ENCODE results near the gene PGGT1B. TPM values are rescaled to one million over a fixed set of nuclear protein-coding genes. Genes with fewer than 3 reads are reported as not detected.

PGGT1B gene
- total RNA-seq, 1 donor from 2014 or later: 45.4 TPM

DNA sequence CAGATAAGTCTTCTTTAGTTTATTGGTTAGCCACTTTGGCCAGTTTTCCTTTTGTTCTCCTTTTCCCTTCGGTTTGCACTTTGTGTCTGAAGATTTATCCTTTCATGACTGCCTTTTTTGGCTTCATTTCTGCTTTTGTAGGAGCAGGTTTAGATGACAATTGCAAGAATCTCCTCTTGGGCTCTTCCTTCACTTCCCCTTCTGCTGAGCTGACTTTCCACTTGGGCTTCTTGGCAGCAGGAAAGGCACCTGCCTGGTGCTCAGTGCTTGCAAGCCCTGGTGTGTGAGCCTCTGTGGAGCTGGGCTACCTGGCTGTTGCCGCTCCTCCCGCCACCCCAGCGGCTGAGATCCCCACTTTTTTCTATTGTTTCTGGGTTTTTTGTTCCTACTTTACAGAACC lies 26.4 kb upstream of the PGGT1B start:
- Histone ChIP-seq H3K27me3 (ENCODE audit: insufficient read depth, low read length) (no peaks in the 10 kb centered on the region), H2AFZ (ENCODE audit: low read depth, low read length) (no peak overlapping the region), H4K20me1 (ENCODE audit: insufficient read depth, low read length) (peaks cover 12% of the 10 kb centered on the region), H3K36me3 (ENCODE audit: insufficient read depth, low read length) (no peaks in the 10 kb centered on the region), H3K27ac (ENCODE audit: low read depth, low read length) (no peak overlapping the region), H3K9me3 (ENCODE audit: insufficient read depth, low read depth, low read length) (no peaks in the 10 kb centered on the region), H3K4me3 (ENCODE audit: insufficient read depth, low read depth, low read length) (no peak overlapping the region), H3K9ac (ENCODE audit: low read length) (no peak overlapping the region), H3K4me2 (ENCODE audit: low read length) (no peak overlapping the region), H3K4me1 (ENCODE audit: insufficient read depth, low read length) (no peaks in the 10 kb centered on the region), H3K79me2 (ENCODE audit: insufficient read depth, low read length) (peaks cover 30% of the 10 kb centered on the region)
- no peak for FAIRE-seq
- Mint-ChIP-seq H3K4me1 (ENCODE audit: low read depth, unreplicated experiment) (peaks cover 8% of the 10 kb centered on the region), H3K9me3 (ENCODE audit: unreplicated experiment) (no peaks in the 10 kb centered on the region), H3K36me3 (ENCODE audit: low read depth, unreplicated experiment) (peaks cover 3% of the 10 kb centered on the region), H3K4me3 (ENCODE audit: unreplicated experiment) (no peak overlapping the region), H3K27ac (ENCODE audit: unreplicated experiment) (no peak overlapping the region), H3K27me3 (ENCODE audit: low read depth, unreplicated experiment) (no peaks in the 10 kb centered on the region)
- no peak for TF ChIP-seq CTCF (IDR thresholded peaks at IDR 0.05; ENCODE audit: insufficient read depth, low read depth, low read length)
- no peak for TF ChIP-seq EZH2 (IDR thresholded peaks at IDR 0.05; ENCODE audit: insufficient read depth, low read length)
- no peak for DNase-seq (ENCODE audit: low read depth)

DNA sequence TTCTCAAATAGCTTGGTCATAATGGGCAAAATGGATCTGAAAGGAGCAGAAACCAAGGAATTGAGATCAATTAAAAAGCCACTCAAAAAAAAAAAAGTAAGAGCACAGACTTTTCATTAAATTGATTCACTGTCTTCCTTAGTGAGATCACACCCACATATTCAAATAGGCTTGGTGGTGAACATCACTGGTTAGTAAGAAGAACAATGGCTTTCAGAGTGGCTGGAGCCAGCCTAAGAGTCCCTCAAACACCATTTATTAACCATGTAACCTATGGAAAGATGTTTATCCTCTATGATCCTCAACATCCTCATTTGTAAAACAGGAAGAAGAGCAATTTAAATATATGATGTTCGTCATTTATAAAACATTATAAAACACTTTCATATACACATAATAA lies 21.3 kb upstream of the PGGT1B start:
- H3K27me3 ChIP-seq (ENCODE audit: insufficient read depth, low read length): no peaks in the 10 kb centered on the region
- Mint-ChIP-seq H3K27ac (ENCODE audit: unreplicated experiment) (no peak overlapping the region), H3K4me1 (ENCODE audit: low read depth, unreplicated experiment) (peaks cover 8% of the 10 kb centered on the region), H3K4me3 (ENCODE audit: unreplicated experiment) (no peak overlapping the region), H3K27me3 (ENCODE audit: low read depth, unreplicated experiment) (no peaks in the 10 kb centered on the region), H3K9me3 (ENCODE audit: unreplicated experiment) (no peaks in the 10 kb centered on the region), H3K36me3 (ENCODE audit: low read depth, unreplicated experiment) (no peaks in the 10 kb centered on the region)
- no peak for FAIRE-seq
- no peak for TF ChIP-seq CTCF (IDR thresholded peaks at IDR 0.05; ENCODE audit: insufficient read depth, low read depth, low read length)
- TF ChIP-seq EZH2 (IDR thresholded peaks at IDR 0.05; ENCODE audit: insufficient read depth, low read length): no peak
- H3K36me3 ChIP-seq (ENCODE audit: insufficient read depth, low read length): no peaks in the 10 kb centered on the region
- peaks cover 14% of the 10 kb centered on the region for H3K79me2 ChIP-seq (ENCODE audit: insufficient read depth, low read length)
- H3K4me1 ChIP-seq (ENCODE audit: insufficient read depth, low read length): no peaks in the 10 kb centered on the region
- H2AFZ ChIP-seq (ENCODE audit: low read depth, low read length): no peak overlapping the region
- H3K9me3 ChIP-seq (ENCODE audit: insufficient read depth, low read depth, low read length): no peaks in the 10 kb centered on the region
- DNase-seq (ENCODE audit: low read depth): no peak
- H3K9ac ChIP-seq (ENCODE audit: low read length): no peak overlapping the region
- no peak overlapping the region for H3K27ac ChIP-seq (ENCODE audit: low read depth, low read length)
- peaks cover 8% of the 10 kb centered on the region for H4K20me1 ChIP-seq (ENCODE audit: insufficient read depth, low read length)
- H3K4me3 ChIP-seq (ENCODE audit: insufficient read depth, low read depth, low read length): no peak overlapping the region
- no peak overlapping the region for H3K4me2 ChIP-seq (ENCODE audit: low read length)

- Histone ChIP-seq H3K9ac (ENCODE audit: low read length) (no peak overlapping the region), H4K20me1 (ENCODE audit: insufficient read depth, low read length) (peaks cover 8% of the 10 kb centered on the region), H3K79me2 (ENCODE audit: insufficient read depth, low read length) (peaks cover 9% of the 10 kb centered on the region), H3K4me1 (ENCODE audit: insufficient read depth, low read length) (no peaks in the 10 kb centered on the region), H3K9me3 (ENCODE audit: insufficient read depth, low read depth, low read length) (no peaks in the 10 kb centered on the region), H3K36me3 (ENCODE audit: insufficient read depth, low read length) (no peaks in the 10 kb centered on the region), H3K27me3 (ENCODE audit: insufficient read depth, low read length) (no peaks in the 10 kb centered on the region), H3K27ac (ENCODE audit: low read depth, low read length) (no peak overlapping the region), H2AFZ (ENCODE audit: low read depth, low read length) (no peak overlapping the region), H3K4me2 (ENCODE audit: low read length) (no peak overlapping the region), H3K4me3 (ENCODE audit: insufficient read depth, low read depth, low read length) (no peak overlapping the region)
- Mint-ChIP-seq H3K4me1 (ENCODE audit: low read depth, unreplicated experiment) (peaks cover 8% of the 10 kb centered on the region), H3K36me3 (ENCODE audit: low read depth, unreplicated experiment) (no peaks in the 10 kb centered on the region), H3K9me3 (ENCODE audit: unreplicated experiment) (no peaks in the 10 kb centered on the region), H3K27me3 (ENCODE audit: low read depth, unreplicated experiment) (no peaks in the 10 kb centered on the region), H3K27ac (ENCODE audit: unreplicated experiment) (no peak overlapping the region), H3K4me3 (ENCODE audit: unreplicated experiment) (no peak overlapping the region)
- TF ChIP-seq CTCF (IDR thresholded peaks at IDR 0.05; ENCODE audit: insufficient read depth, low read depth, low read length) (no peak), EZH2 (IDR thresholded peaks at IDR 0.05; ENCODE audit: insufficient read depth, low read length) (no peak)
- FAIRE-seq (no peak), DNase-seq (ENCODE audit: low read depth) (no peak)
Observed at GRCh38 chr5:115282131-115282530, 19.5 kb upstream of the PGGT1B start.
